Measurements from ENCODE around the gene POLR3C. TPM values are rescaled to one million over a fixed set of nuclear protein-coding genes. Genes with fewer than 3 reads are reported as not detected.

The POLR3C gene
- total and polyA plus RNA-seq, 12 donors: 12.0 to 28.4 (median 19.9) TPM

- TF ChIP-seq POLR2A (IDR thresholded peaks at IDR 0.05): no peak
- TF ChIP-seq, protein P1, sequence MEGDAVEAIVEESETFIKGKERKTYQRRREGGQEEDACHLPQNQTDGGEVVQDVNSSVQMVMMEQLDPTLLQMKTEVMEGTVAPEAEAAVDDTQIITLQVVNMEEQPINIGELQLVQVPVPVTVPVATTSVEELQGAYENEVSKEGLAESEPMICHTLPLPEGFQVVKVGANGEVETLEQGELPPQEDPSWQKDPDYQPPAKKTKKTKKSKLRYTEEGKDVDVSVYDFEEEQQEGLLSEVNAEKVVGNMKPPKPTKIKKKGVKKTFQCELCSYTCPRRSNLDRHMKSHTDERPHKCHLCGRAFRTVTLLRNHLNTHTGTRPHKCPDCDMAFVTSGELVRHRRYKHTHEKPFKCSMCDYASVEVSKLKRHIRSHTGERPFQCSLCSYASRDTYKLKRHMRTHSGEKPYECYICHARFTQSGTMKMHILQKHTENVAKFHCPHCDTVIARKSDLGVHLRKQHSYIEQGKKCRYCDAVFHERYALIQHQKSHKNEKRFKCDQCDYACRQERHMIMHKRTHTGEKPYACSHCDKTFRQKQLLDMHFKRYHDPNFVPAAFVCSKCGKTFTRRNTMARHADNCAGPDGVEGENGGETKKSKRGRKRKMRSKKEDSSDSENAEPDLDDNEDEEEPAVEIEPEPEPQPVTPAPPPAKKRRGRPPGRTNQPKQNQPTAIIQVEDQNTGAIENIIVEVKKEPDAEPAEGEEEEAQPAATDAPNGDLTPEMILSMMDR (IDR thresholded peaks at IDR 0.05): no peak
- DNase-seq: no peak
- Histone ChIP-seq H3K4me3 (no peak overlapping the region), H3K27ac (no peak overlapping the region), H3K36me3 (replicated peaks in 1 of 2) (no peaks in the 10 kb centered on the region), H3K9me3 (replicated peaks in 1 of 3) (no peaks in the 10 kb centered on the region), H3K27me3 (no peaks in the 10 kb centered on the region), H3K4me1 (replicated peaks in 1 of 2) (peaks cover 0 to 5% of the 10 kb centered on the region in 2 donors)
- WGBS, 4 donors: 70 to 80% (median 74%) methylated on average over 5 of the region's 5 CpGs
- intact Hi-C loops (cut with DNase I): no loop called here
Observed at GRCh38 chr1:145863282-145864018, 39.5 kb downstream of the POLR3C start.

- Histone ChIP-seq H3K9me3 (replicated peaks in 1 of 3) (no peaks in the 10 kb centered on the region), H3K27ac (no peak overlapping the region), H3K4me3 (no peak overlapping the region), H3K4me1 (replicated peaks in 1 of 2) (peaks cover 0 to 6% of the 10 kb centered on the region in 2 donors), H3K27me3 (no peaks in the 10 kb centered on the region), H3K36me3 (replicated peaks in 1 of 2) (no peaks in the 10 kb centered on the region)
- DNase-seq: no peak
- intact Hi-C loops (cut with DNase I): no loop called here
- 44 to 67% (median 64%) methylated on average over 4 of the region's 4 CpGs for WGBS, 4 donors
- no peak for TF ChIP-seq POLR2A (IDR thresholded peaks at IDR 0.05)
- TF ChIP-seq, protein P1 (IDR thresholded peaks at IDR 0.05): no peak
Observed at GRCh38 chr1:145868232-145868631, 44.2 kb downstream of the POLR3C start.

DNA sequence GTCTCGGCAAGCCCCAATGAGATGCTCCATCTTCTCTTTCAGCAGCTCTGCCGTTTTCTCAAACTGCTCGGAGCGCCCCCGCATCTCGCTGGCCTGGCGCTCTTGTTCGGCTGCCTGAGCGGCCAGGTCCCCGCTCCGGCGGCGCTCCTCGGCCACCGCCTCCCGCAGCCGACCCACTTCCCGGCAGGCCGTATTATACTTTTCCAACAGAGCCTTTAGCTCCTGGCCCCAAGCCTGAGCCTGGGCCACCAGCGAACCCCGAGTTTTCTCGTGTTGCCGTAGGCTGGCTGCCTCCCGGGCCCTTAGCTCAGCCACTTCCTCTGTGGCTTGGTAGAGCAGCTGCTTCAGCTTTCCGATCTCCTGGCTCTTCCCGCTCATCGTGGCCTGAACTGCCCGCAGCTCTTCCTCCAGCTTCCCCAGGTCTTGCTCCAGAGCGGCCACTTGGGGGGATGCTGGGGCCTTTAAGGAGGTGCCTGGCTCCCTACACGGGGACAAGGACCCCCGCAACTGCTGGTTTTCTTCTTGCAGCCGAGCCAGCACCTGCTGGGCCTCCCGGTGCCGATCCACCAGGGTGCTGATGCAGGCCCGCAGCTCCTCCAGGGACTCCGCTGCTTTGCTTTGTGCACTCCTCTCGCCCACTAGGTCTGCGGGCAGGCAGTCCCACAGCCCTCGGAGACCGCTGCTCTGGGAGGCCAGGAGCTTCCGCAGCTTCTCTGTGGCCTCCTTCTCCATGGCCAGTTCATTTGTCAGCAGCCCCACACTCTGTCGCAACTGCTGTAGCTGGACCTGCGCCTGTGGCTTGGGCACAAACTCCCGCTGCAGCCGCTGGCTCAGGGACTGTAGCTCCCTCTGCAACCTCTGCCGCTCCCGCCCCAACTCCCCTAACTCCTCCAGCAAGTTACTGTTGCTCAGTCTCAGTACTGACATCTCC lies 48.3 kb downstream of the POLR3C start:
- 36 to 47% (median 43%) methylated on average over 32 to 47 of the region's 47 CpGs for WGBS, 4 donors
- no peak for TF ChIP-seq POLR2A (IDR thresholded peaks at IDR 0.05)
- TF ChIP-seq, protein P1 (IDR thresholded peaks at IDR 0.05): no peak
- intact Hi-C loops (cut with DNase I): no loop called here

DNA sequence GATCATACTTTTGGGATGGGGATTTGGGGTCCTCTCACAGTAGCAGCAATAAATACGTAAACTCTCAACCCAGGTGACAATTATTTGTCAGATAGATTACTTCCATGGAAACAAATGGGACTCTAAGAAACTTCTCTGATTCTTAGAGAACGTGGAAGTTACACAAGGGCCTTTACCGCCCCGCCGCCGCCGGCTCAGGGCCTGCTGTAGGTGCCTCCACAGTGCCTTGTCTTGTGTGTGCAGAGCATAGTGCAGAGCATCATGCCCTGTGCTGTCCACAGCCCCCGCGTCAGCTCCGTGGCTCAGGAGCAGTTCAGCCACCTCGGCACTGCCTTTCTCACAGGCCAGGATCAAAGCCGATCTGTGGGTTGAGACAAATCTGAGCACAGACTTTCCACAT lies 50.6 kb downstream of the POLR3C start:
- H3K27me3 ChIP-seq: no peaks in the 10 kb centered on the region
- WGBS, 4 donors: 88 to 93% (median 92%) methylated on average over 8 to 12 of the region's 12 CpGs
- peaks cover 0 to 6% of the 10 kb centered on the region in 2 donors for H3K4me1 ChIP-seq (replicated peaks in 1 of 2)
- H3K4me3 ChIP-seq: no peak overlapping the region
- H3K9me3 ChIP-seq (replicated peaks in 1 of 3): no peaks in the 10 kb centered on the region
- DNase-seq: no peak
- H3K27ac ChIP-seq: no peak overlapping the region
- TF ChIP-seq, protein P1 (IDR thresholded peaks at IDR 0.05): no peak
- no peak for TF ChIP-seq POLR2A (IDR thresholded peaks at IDR 0.05)
- intact Hi-C loops (cut with DNase I): no loop called here
- no peaks in the 10 kb centered on the region for H3K36me3 ChIP-seq (replicated peaks in 1 of 2)

More for the DNA sequence above, 48.3 kb downstream of the POLR3C start:
- Histone ChIP-seq H3K4me3 (peak overlapping the region in 2 of 4 donors; percentile 25 to 47), H3K36me3 (replicated peaks in 1 of 2) (no peaks in the 10 kb centered on the region), H3K4me1 (replicated peaks in 1 of 2) (peaks cover 0 to 6% of the 10 kb centered on the region in 2 donors), H3K27ac (peak overlapping the region in 3 of 5 donors; percentile 47 to 67 (median 55)), H3K9me3 (replicated peaks in 1 of 3) (no peaks in the 10 kb centered on the region), H3K27me3 (no peaks in the 10 kb centered on the region)
- peak in 2 of 7 donors; percentile 26 to 43 for DNase-seq
